Neural cell (in vitro differentiated cells): ENCODE data around the gene BIN2. TPM values are rescaled to one million over a fixed set of nuclear protein-coding genes. Genes with fewer than 3 reads are reported as not detected.
"Not testable (repeated sequence)": the region's sequence is repeated elsewhere in the genome, so short reads cannot be mapped to it uniquely, and the experiment has no call there.

ENCODE experiments used
- H2AFZ ChIP-seq: fragments of 200-600, 300-800 bp; sonication (generic), shearing (Covaris generic); 2 replicates; pipeline ENCODE4 v1.6.0; 2014; ENCODE audit warnings: low read depth, mild to moderate bottlenecking, antibody characterized with exemption, low read length, moderate library complexity
- H3F3A ChIP-seq: fragments of 200-600 bp; shearing (Covaris generic); 2 replicates; pipeline ENCODE4 v1.6.1; 2016; ENCODE audit warnings: mild to moderate bottlenecking, moderate library complexity, mixed read lengths, antibody characterized with exemption, low read length; ENCODE audit not compliant: insufficient read depth, poor library complexity, severe bottlenecking
- H3K27ac ChIP-seq: fragments of 200-600, 300-800 bp; sonication (generic), shearing (Covaris generic); 2 replicates; pipeline ENCODE4 v1.5.1; 2014; ENCODE audit warnings: mild to moderate bottlenecking, low read length, moderate library complexity
- H3K27me3 ChIP-seq: fragments of 300-800, 200-600 bp; sonication (generic), shearing (Covaris generic); 2 replicates; pipeline ENCODE4 v1.6.0; 2014; ENCODE audit warnings: mild to moderate bottlenecking, low read depth, low read length, moderate library complexity; ENCODE audit not compliant: insufficient read depth
- H3K36me3 ChIP-seq: fragments of 300-800, 200-600 bp; sonication (generic), shearing (Covaris generic); 2 replicates; pipeline ENCODE4 v1.5.1; 2014; ENCODE audit warnings: mild to moderate bottlenecking, antibody characterized with exemption, low read length, moderate library complexity; ENCODE audit not compliant: insufficient read depth
- H3K4me2 ChIP-seq: fragments of 300-800, 200-600 bp; sonication (generic), shearing (Covaris generic); 2 replicates; pipeline ENCODE4 v1.6.0; 2014; ENCODE audit warnings: mild to moderate bottlenecking, low read length
- H3K4me3 ChIP-seq: fragments of 300-800, 200-600 bp; sonication (generic), shearing (Covaris generic); 2 replicates; pipeline ENCODE4 v1.5.1; 2014; ENCODE audit warnings: mild to moderate bottlenecking, low read length, moderate library complexity
- H3K79me2 ChIP-seq: fragments of 200-600 bp; shearing (Covaris generic); replicated peaks from 2 replicates; pipeline ENCODE4 v1.6.0; 2014; ENCODE audit warnings: mild to moderate bottlenecking, low read length, moderate library complexity; ENCODE audit not compliant: insufficient read depth
- H3K9ac ChIP-seq: fragments of 300-800, 200-600 bp; sonication (generic), shearing (Covaris generic); 2 replicates; pipeline ENCODE4 v1.6.1; 2016; ENCODE audit warnings: mild to moderate bottlenecking, low read length, mixed read lengths
- H3K9me2 ChIP-seq: fragments of 200-600 bp; shearing (Covaris generic); 2 replicates; pipeline ENCODE4 v1.6.1; 2016; ENCODE audit warnings: mild to moderate bottlenecking, low read length, mixed read lengths; ENCODE audit not compliant: insufficient read depth
- H3K9me3 ChIP-seq: fragments of 200-600, 300-800 bp; sonication (generic), shearing (Covaris generic); 2 replicates; pipeline ENCODE4 v1.6.1; 2016; ENCODE audit warnings: mild to moderate bottlenecking, mixed run types, low read length, moderate library complexity, mixed read lengths
- H4K20me1 ChIP-seq: fragments of 200-600 bp; shearing (Covaris generic); 2 replicates; pipeline ENCODE4 v1.6.1; 2016; ENCODE audit warnings: mild to moderate bottlenecking, mixed run types; ENCODE audit not compliant: insufficient read depth
- EP300 ChIP-seq: fragments of 450-650 bp; conservative IDR thresholded peaks from 2 replicates; pipeline ENCODE4 v1.6.1; 2014; ENCODE audit warnings: antibody characterized with exemption, mild to moderate bottlenecking, moderate library complexity; ENCODE audit not compliant: poor library complexity, severe bottlenecking
- EZH2 ChIP-seq: fragments of 200-600, 300-800 bp; shearing (Covaris generic), sonication (generic); IDR thresholded peaks from 2 replicates; pipeline ENCODE4 v1.6.1; 2014; ENCODE audit warnings: antibody characterized with exemption, low read length, borderline replicate concordance, mild to moderate bottlenecking; ENCODE audit not compliant: insufficient read depth, poor library complexity, severe bottlenecking
- MXI1 ChIP-seq: fragments of 450-650 bp; conservative IDR thresholded peaks from 2 replicates; pipeline ENCODE4 v1.6.1; 2014; ENCODE audit warnings: antibody characterized with exemption, mild to moderate bottlenecking; ENCODE audit not compliant: poor library complexity, severe bottlenecking
- POLR2AphosphoS5 ChIP-seq: IDR thresholded peaks from 2 replicates; pipeline ENCODE4 v1.6.1; 2012
- RAD21 ChIP-seq: fragments of 450-650 bp; conservative IDR thresholded peaks from 2 replicates; pipeline ENCODE4 v1.6.1; 2014; ENCODE audit warnings: antibody characterized with exemption, mild to moderate bottlenecking, moderate library complexity
- SMC3 ChIP-seq: fragments of 450-650 bp; conservative IDR thresholded peaks from 2 replicates; pipeline ENCODE4 v1.6.1; 2014; ENCODE audit warnings: antibody characterized with exemption, mild to moderate bottlenecking, moderate library complexity; ENCODE audit not compliant: poor library complexity
- TAF1 ChIP-seq: IDR thresholded peaks from 2 replicates; pipeline ENCODE4 v1.6.1; 2012; ENCODE audit warnings: low read depth
- polyA plus RNA-seq: library from polyadenylated mRNA; depleted of rRNA; stranded (reverse); fragments of >200 nt; gene quantifications from 2 replicates; pipeline ENCODE4 v1.2.3, GENCODE V29; 2014
- TF ChIP-seq, protein P1 (sequence below): IDR thresholded peaks from 2 replicates; pipeline ENCODE4 v1.6.1; 2012; ENCODE audit warnings: borderline replicate concordance
- TF ChIP-seq, protein P2 (sequence below): fragments of 450-650 bp; IDR thresholded peaks from 2 replicates; pipeline ENCODE4 v1.5.1; 2014; ENCODE audit warnings: antibody characterized with exemption, mild to moderate bottlenecking, moderate library complexity; ENCODE audit not compliant: poor library complexity, severe bottlenecking

BIN2 gene
- polyA plus RNA-seq, 1 donor from 2014 or later, result not detected

DNA sequence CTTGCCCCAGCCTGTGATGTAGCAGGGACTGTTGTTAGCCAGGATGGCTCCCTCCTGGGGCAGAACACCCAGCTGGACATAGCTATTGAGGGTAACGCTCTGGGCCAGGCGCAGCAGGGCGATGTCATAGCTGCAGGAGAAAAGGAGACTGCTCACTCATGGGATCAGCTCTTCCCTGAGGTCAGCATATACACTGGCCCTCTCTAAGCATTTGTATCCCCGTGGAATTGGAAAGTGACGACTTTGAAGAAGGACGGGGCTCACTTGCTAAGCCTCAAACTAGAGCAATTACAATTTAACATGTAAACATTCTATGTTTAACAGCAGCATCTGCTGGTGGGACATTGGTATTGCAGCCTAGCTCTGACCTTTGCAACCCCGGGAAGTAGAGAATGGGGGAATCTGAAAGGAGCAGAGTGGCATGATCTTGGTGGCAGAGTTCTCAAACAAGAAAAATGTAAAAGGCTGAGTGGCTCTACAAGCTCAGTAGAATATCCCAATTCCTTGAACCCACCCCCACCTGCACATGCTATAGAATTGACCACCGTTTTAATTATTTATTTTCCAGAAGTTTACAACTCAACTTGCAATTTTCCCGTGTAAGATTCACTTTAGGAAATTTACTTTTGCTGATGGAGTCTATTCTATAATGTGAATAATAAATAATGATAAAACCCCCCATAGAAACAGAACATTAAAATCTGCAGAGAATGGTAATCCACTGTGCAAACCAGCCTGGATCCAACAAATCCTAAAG, 17.5 kb upstream of the BIN2 start:
- no peaks in the 10 kb centered on the region for H3F3A ChIP-seq
- no peak overlapping the region for H3K9ac ChIP-seq
- no peaks in the 10 kb centered on the region for H3K9me3 ChIP-seq
- no peaks in the 10 kb centered on the region for H3K79me2 ChIP-seq
- H2AFZ ChIP-seq, result no peak overlapping the region
- H3K27ac ChIP-seq, result no peak overlapping the region
- TF ChIP-seq POLR2AphosphoS5 (no peak), RAD21 (peak; percentile 95), SMC3 (peak; percentile 94), EZH2 (no peak)
- TF ChIP-seq, protein P1, sequence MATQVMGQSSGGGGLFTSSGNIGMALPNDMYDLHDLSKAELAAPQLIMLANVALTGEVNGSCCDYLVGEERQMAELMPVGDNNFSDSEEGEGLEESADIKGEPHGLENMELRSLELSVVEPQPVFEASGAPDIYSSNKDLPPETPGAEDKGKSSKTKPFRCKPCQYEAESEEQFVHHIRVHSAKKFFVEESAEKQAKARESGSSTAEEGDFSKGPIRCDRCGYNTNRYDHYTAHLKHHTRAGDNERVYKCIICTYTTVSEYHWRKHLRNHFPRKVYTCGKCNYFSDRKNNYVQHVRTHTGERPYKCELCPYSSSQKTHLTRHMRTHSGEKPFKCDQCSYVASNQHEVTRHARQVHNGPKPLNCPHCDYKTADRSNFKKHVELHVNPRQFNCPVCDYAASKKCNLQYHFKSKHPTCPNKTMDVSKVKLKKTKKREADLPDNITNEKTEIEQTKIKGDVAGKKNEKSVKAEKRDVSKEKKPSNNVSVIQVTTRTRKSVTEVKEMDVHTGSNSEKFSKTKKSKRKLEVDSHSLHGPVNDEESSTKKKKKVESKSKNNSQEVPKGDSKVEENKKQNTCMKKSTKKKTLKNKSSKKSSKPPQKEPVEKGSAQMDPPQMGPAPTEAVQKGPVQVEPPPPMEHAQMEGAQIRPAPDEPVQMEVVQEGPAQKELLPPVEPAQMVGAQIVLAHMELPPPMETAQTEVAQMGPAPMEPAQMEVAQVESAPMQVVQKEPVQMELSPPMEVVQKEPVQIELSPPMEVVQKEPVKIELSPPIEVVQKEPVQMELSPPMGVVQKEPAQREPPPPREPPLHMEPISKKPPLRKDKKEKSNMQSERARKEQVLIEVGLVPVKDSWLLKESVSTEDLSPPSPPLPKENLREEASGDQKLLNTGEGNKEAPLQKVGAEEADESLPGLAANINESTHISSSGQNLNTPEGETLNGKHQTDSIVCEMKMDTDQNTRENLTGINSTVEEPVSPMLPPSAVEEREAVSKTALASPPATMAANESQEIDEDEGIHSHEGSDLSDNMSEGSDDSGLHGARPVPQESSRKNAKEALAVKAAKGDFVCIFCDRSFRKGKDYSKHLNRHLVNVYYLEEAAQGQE, result no peak
- TF ChIP-seq, protein P2, sequence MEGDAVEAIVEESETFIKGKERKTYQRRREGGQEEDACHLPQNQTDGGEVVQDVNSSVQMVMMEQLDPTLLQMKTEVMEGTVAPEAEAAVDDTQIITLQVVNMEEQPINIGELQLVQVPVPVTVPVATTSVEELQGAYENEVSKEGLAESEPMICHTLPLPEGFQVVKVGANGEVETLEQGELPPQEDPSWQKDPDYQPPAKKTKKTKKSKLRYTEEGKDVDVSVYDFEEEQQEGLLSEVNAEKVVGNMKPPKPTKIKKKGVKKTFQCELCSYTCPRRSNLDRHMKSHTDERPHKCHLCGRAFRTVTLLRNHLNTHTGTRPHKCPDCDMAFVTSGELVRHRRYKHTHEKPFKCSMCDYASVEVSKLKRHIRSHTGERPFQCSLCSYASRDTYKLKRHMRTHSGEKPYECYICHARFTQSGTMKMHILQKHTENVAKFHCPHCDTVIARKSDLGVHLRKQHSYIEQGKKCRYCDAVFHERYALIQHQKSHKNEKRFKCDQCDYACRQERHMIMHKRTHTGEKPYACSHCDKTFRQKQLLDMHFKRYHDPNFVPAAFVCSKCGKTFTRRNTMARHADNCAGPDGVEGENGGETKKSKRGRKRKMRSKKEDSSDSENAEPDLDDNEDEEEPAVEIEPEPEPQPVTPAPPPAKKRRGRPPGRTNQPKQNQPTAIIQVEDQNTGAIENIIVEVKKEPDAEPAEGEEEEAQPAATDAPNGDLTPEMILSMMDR, result peak; percentile 97
- H3K36me3 ChIP-seq, result no peaks in the 10 kb centered on the region
- no peaks in the 10 kb centered on the region for H4K20me1 ChIP-seq
- no peak overlapping the region for H3K4me3 ChIP-seq
- no peaks in the 10 kb centered on the region for H3K27me3 ChIP-seq
- no peak overlapping the region for H3K4me2 ChIP-seq
- H3K9me2 ChIP-seq, result no peaks in the 10 kb centered on the region

DNA sequence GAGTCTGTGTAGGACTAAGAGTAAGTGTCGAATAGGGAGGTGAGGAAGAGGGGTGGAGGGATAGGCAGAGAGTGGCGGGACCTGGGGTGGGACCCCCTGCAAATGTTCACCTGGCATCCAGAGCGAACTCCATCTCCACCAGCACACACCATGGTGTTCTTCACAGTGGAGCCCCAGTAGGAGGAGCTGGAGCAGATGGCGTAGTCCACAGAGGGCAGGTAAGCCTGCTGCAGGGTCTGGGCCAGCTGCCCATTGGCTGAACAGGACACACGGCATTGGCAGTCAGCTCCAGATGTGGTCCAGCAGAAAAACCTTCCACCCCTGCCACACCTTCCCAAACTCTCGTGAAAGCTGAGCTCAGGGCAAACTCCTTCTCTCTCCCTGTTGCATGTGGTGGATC, 15.8 kb upstream of the BIN2 start:
- Histone ChIP-seq H3K4me3 (no peak overlapping the region), H3K36me3 (no peaks in the 10 kb centered on the region), H3K9ac (no peak overlapping the region), H3K9me2 (no peaks in the 10 kb centered on the region), H3K4me2 (no peak overlapping the region), H3K9me3 (no peaks in the 10 kb centered on the region), H3F3A (no peaks in the 10 kb centered on the region), H3K79me2 (no peaks in the 10 kb centered on the region), H4K20me1 (no peaks in the 10 kb centered on the region), H3K27ac (no peak overlapping the region), H3K27me3 (no peaks in the 10 kb centered on the region), H2AFZ (no peak overlapping the region)
- TF ChIP-seq, protein P1, result no peak
- TF ChIP-seq TAF1, result no peak
- no peak for TF ChIP-seq MXI1
- TF ChIP-seq POLR2AphosphoS5, result no peak
- no peak for TF ChIP-seq SMC3
- TF ChIP-seq EZH2, result no peak
- no peak for TF ChIP-seq RAD21
- TF ChIP-seq, protein P2, result no peak
- TF ChIP-seq EP300, result no peak

DNA sequence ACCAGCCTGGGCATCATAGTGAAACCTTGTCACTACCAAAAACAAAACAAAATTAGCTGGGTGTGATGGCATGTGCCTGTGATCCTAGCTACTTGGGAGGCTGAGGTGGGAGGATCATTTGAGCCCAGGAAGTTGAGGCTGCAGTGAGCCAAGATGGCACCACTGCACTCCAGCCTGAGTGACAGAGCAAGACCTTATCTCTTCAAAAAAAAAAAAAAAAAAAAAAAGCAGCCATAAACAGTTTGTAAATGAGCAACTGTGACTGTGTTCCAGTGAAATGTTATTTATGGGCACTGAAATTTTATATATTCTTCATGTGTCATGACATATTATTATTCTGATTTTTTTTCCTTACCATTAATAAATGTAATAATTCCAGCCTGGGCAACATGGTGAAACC, 13.4 kb upstream of the BIN2 start:
- not testable (repeated sequence) for H3K79me2 ChIP-seq, H3K4me3 ChIP-seq, H3K9me3 ChIP-seq, H3K27ac ChIP-seq, H3K36me3 ChIP-seq, H4K20me1 ChIP-seq, H3F3A ChIP-seq, H3K9me2 ChIP-seq, H3K9ac ChIP-seq, H2AFZ ChIP-seq, H3K27me3 ChIP-seq, H3K4me2 ChIP-seq
